Fibroblast of mammary gland (primary cell): Measurements from ENCODE around the gene UNC5A.

Source experiments
- DNase-seq: peaks from one replicate; pipeline ENCODE4 v3.0.0-alpha.2; 2010; ENCODE audit warnings: low read depth
- H3K4me3 ChIP-seq: 2 replicates; pipeline ENCODE4 v1.5.1; 2011; ENCODE audit warnings: low read depth, mild to moderate bottlenecking, low read length, moderate library complexity; ENCODE audit not compliant: control insufficient read depth
- CTCF ChIP-seq: conservative IDR thresholded peaks from 2 replicates; pipeline ENCODE4 v1.5.1; 2011; ENCODE audit warnings: low read depth, low read length, inconsistent platforms; ENCODE audit not compliant: control insufficient read depth, insufficient read depth

UNC5A gene

DNA sequence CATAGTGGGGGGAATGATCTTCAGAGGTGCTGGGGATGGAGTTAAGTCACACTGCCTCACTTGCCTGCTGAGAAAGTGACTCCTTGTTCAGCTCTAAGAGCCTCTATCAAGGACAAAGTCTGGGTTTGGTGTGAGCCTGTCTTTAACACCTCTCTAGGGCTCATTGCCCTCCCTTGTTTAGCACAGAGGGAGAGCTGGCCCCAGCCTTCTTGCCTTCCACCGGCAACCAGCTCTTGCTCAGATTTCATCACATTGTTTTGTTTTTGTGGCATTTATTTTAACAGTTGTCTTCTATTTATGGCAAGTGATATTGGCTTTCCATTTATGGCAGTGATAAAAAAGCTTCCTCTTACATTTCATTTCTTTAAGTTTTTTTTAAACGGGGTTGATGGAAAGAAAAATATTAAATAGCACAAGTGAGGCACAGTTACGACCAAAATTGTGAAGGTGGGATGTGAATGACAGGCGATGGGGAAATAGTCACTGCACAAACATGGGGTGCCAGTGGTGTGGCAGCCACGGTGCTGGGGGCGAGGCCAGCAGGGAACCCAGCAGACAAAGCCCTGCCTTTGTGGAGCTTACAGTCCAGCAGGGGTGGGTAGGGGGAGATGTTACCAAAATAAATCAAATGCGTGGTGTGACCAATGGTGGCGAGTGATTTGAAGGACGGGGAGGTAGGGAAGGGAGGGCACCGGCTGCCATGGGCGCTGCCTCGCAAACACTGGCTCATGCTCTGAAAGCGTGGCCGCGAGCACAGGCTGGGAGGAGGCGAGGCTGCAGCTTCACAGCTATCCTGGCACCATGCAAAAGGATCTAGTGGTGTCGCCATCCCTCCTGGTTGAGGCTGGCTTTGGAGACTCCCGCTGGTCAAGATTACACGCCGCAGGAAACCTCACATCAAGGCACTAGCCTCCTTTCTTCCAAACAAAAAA lies 21.2 kb upstream of the UNC5A start:
- DNase-seq = no peak
- no peak overlapping the region for H3K4me3 ChIP-seq
- no peak for TF ChIP-seq CTCF

- TF ChIP-seq CTCF = no peak
- H3K4me3 ChIP-seq = no peak overlapping the region
- no peak for DNase-seq
These were observed 20.3 kb upstream of the UNC5A start for GRCh38 chr5:176789873-176790615.

DNA sequence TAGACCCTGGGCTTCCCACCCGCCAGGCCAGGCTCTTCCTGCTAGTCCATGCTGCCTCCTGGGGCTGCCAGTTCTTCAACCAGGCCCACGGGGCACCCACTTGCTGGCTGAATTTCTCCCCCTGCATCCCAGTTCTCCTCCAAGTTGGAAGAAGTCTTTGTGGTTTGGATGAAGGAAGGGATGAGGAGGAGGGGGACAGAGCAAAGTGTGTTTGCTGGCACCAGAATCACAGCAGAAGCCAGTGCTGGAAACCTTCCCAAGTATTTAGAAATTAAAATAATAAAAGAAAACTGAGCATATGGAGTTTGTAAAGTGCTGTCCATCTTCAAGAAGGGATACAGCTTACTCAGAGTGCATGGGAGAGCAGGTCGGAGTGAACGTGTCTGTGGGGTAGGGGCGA lies 19.4 kb upstream of the UNC5A start:
- no peak for DNase-seq
- no peak overlapping the region for H3K4me3 ChIP-seq
- TF ChIP-seq CTCF = no peak

DNA sequence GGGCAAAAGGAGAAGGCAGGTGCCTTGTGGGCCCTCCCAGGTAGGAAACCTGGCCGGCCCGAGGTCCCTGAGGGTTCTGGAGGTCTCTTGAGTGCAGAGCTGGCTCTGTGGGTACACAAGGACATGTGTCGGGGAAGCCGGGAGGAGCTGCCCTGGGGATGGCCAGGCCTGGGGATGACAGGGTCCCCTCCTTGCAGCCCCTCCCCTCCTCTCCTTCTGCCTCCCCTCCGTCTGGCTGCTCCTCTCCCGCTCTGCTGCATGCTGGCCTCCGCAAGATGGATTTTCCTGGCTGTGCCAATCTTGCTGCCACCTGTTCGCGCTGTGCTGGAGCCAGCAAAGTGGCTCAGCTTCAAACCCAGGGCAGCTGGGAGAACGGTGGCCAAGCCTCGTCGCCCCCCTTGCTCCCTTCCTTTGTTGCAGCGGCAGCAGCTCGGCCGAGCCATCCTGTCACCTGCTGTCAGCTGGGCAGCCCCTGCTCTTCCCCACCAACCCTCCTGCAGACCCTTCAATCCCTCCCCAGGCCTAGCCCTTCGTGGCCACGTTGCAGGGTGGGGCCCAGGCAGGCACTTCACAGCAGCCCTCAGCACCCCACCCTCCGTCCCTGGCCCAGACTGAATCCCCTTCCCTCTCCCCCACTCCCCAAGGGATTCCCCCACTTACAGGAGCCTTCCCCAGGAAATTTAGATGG lies 17.6 kb upstream of the UNC5A start:
- TF ChIP-seq CTCF = no peak
- no peak for DNase-seq
- no peak overlapping the region for H3K4me3 ChIP-seq

DNA sequence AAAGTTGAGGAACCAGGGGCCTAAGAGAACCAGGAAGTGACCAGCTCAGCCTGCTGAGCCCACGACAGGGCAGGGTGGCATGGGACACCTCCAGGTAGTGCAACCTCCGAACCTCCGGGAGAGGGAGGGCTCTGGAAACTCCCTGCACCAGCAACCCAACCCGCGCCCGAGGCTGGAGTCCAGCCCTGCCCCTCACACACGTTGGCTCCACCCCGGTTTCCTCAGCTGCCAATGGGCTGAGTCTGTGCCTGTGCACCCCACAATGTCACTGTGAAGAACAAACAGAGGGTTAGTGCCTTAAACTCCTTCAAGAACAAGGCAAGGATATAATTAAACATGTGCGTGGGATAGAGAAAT lies 17.0 kb upstream of the UNC5A start:
- no peak overlapping the region for H3K4me3 ChIP-seq
- DNase-seq = no peak
- TF ChIP-seq CTCF = no peak

GRCh38 chr5:176793736-176794135 lies 16.6 kb upstream of the UNC5A start:
- H3K4me3 ChIP-seq = no peak overlapping the region
- no peak for TF ChIP-seq CTCF
- DNase-seq = no peak
